ENCODE results near the gene GPR108. TPM values are rescaled to one million over a fixed set of nuclear protein-coding genes. Genes with fewer than 3 reads are reported as not detected.

Gene GPR108
- total and polyA plus RNA-seq, 2 of the 13 experiments (the other 11 are each of a cell fraction or from before 2014, with no cell fraction given): 36.4 to 63.0 TPM

DNA sequence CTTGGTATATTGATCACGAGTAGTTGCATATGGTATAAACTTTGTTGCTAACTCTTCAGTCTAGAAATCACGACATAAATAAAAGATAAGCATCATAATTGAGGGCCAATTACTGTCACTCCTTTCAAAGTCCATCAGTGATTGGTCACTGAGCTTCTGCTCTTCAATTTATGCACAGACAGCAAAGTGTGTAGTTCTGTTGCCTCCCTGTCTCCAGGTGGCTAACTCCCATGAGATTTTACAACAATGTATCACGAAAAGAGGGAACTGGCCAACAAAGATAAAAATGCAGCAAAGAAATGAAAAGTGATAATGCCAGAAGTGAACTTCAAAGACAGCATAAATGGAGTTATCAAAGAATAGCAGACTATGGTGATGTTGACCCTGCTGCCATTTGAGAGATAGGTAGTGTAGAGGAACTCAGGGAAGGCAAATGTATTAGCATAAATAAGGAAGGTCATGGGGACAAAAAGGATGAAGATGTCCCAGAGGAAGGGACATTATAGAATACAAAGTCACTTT lies 54.7 kb downstream of the GPR108 start:
- Histone ChIP-seq H2AFZ (ENCODE audit: low read length) (no peak overlapping the region), H3K79me2 (ENCODE audit: insufficient read depth, low read length) (no peaks in the 10 kb centered on the region), H3K36me3 (replicated peaks in 1 of 2; ENCODE audit: control insufficient read depth in 1 of 2, insufficient read depth in 2 of 2, low read length in 2 of 2) (peaks cover 61 to 95% of the 10 kb centered on the region in 2 experiments), H3K4me1 (ENCODE audit: insufficient read depth, low read length) (no peaks in the 10 kb centered on the region), H3K27ac (ENCODE audit: extremely low read length, insufficient read depth, low read length) (no peak overlapping the region), H3K27me3 (ENCODE audit: control insufficient read depth in 1 of 2, insufficient read depth in 2 of 2, low read length in 2 of 2) (no peaks in the 10 kb centered on the region), H3K9ac (ENCODE audit: insufficient read depth, low read depth, low read length) (no peak overlapping the region), H3K4me3 (replicated peaks in 1 of 3; ENCODE audit: insufficient read depth in 1 of 3, low read depth in 2 of 3, low read length in 3 of 3) (no peak overlapping the region), H3K9me3 (ENCODE audit: low read length) (no peaks in the 10 kb centered on the region), H4K20me1 (ENCODE audit: insufficient read depth, low read length) (peaks cover 83% of the 10 kb centered on the region), H3K4me2 (ENCODE audit: low read depth, low read length) (no peak overlapping the region)
- TF ChIP-seq, protein P1, sequence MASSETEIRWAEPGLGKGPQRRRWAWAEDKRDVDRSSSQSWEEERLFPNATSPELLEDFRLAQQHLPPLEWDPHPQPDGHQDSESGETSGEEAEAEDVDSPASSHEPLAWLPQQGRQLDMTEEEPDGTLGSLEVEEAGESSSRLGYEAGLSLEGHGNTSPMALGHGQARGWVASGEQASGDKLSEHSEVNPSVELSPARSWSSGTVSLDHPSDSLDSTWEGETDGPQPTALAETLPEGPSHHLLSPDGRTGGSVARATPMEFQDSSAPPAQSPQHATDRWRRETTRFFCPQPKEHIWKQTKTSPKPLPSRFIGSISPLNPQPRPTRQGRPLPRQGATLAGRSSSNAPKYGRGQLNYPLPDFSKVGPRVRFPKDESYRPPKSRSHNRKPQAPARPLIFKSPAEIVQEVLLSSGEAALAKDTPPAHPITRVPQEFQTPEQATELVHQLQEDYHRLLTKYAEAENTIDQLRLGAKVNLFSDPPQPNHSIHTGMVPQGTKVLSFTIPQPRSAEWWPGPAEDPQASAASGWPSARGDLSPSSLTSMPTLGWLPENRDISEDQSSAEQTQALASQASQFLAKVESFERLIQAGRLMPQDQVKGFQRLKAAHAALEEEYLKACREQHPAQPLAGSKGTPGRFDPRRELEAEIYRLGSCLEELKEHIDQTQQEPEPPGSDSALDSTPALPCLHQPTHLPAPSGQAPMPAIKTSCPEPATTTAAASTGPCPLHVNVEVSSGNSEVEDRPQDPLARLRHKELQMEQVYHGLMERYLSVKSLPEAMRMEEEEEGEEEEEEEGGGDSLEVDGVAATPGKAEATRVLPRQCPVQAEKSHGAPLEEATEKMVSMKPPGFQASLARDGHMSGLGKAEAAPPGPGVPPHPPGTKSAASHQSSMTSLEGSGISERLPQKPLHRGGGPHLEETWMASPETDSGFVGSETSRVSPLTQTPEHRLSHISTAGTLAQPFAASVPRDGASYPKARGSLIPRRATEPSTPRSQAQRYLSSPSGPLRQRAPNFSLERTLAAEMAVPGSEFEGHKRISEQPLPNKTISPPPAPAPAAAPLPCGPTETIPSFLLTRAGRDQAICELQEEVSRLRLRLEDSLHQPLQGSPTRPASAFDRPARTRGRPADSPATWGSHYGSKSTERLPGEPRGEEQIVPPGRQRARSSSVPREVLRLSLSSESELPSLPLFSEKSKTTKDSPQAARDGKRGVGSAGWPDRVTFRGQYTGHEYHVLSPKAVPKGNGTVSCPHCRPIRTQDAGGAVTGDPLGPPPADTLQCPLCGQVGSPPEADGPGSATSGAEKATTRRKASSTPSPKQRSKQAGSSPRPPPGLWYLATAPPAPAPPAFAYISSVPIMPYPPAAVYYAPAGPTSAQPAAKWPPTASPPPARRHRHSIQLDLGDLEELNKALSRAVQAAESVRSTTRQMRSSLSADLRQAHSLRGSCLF (CRISPR knock-in tag; IDR thresholded peaks at IDR 0.05; ENCODE audit: borderline replicate concordance): no peak
- TF ChIP-seq, protein P2, sequence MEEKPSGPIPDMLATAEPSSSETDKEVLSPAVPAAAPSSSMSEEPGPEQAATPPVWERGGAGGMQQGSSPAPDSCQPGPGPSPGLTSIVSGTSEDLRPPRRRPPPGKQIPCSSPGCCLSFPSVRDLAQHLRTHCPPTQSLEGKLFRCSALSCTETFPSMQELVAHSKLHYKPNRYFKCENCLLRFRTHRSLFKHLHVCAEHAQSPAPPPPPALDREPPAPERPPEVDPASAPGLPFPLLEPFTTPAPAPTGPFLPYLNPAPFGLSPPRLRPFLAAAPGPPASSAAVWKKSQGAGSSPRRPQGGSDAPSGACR (CRISPR knock-in tag; IDR thresholded peaks at IDR 0.05): no peak
- ChIA-PET POLR2A (interaction anchor here (1.1 kb wide), 2 partner anchors 11 to 70 kb away, joined by 4 to 5 read pairs; no protein-coding TSS in a partner anchor), CTCF (ENCODE audit: low intra/inter-chr PET ratio, low total read pairs) (no interaction called here)
- DNase-seq (ENCODE audit: low spot score) (no peak), FAIRE-seq (no peak), ATAC-seq (no peak)
- in situ Hi-C loops (cut with HindIII; ENCODE audit: extremely low pct_ligation_motif_present, low pct_unique_long_range_greater_than_20kb): no loop called here
- WGBS (ENCODE audit: low lambda C conversion rate): 98% methylated on average over 3 of the region's 3 CpGs
- intact Hi-C loops (cut with micrococcal nuclease; ENCODE audit: unreplicated experiment): no loop called here
- TSS peak; percentile 30 for BruUV-seq (replicated peaks)
